ENCODE measurements around the gene ACADVL. TPM values are rescaled to one million over a fixed set of nuclear protein-coding genes. Genes with fewer than 3 reads are reported as not detected.

ACADVL gene
- total and polyA plus RNA-seq, 7 donors = 211 to 587 (median 353) TPM

DNA sequence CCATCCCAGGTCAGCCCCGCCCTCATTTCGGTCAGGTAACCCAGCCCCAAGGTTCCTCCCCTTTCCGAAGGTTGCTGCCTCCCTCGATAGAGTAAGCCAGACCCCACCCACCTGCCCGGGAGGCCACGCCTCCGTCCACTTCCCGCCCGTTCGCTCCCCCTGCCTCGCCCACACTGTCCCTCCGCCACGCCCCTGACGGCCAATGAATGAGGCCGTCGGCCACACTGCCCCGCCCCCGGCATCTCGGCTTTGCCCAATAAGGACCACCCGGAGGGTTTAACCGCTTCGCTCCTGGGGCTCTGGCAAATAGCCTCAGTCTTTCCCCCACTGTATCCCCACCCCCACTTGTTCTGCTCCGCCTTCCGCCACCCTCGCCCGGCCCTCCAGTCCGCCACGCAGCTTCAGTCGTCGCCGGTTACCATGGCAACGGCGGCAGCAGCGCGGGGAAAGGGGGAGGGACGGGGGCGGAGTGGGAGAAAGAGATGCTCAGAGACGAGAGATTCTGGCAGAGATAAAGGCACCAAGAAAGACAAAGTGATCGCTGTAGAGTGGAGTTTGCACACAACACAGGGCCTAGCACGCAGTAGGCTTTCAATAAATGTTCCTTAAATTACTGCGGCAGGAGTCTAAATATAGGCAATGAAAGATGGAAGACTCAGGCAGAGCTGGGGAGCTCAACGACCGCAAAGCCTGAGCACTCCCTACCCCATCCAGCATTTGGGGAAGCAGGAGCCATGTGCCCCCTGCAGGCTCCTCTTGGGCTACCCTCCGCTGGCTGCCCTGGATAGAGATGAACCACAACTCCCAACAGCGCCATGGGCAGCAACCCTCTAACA is 5.2 kb upstream of the ACADVL start:
- H3K9me3 ChIP-seq = no peaks in the 10 kb centered on the region
- H3K27me3 ChIP-seq = no peaks in the 10 kb centered on the region
- H3K4me3 ChIP-seq = peak overlapping the region; percentile 38 to 67 (median 56)
- TF ChIP-seq POLR2A (IDR thresholded peaks at IDR 0.05) = no peak
- TF ChIP-seq, protein P1, sequence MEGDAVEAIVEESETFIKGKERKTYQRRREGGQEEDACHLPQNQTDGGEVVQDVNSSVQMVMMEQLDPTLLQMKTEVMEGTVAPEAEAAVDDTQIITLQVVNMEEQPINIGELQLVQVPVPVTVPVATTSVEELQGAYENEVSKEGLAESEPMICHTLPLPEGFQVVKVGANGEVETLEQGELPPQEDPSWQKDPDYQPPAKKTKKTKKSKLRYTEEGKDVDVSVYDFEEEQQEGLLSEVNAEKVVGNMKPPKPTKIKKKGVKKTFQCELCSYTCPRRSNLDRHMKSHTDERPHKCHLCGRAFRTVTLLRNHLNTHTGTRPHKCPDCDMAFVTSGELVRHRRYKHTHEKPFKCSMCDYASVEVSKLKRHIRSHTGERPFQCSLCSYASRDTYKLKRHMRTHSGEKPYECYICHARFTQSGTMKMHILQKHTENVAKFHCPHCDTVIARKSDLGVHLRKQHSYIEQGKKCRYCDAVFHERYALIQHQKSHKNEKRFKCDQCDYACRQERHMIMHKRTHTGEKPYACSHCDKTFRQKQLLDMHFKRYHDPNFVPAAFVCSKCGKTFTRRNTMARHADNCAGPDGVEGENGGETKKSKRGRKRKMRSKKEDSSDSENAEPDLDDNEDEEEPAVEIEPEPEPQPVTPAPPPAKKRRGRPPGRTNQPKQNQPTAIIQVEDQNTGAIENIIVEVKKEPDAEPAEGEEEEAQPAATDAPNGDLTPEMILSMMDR (IDR thresholded peaks at IDR 0.05) = peak in 3 of 4 experiments; percentile 27 to 43 (median 31)
- TF ChIP-seq POLR2AphosphoS5 (IDR thresholded peaks at IDR 0.05) = peak in 2 of 4 donors; percentile 26 to 31
- DNase-seq = peak; percentile 99
- 0 to 1% methylated on average over 45 of the region's 45 CpGs for WGBS, 2 donors
- peaks cover 0 to 68% (median 63%) of the 10 kb centered on the region in 4 donors for H3K4me1 ChIP-seq
- H3K27ac ChIP-seq = peak overlapping the region; percentile 90 to 99 (median 98)
- H3K36me3 ChIP-seq = no peaks in the 10 kb centered on the region
- intact Hi-C loops (cut with DNase I) = no loop called here

DNA sequence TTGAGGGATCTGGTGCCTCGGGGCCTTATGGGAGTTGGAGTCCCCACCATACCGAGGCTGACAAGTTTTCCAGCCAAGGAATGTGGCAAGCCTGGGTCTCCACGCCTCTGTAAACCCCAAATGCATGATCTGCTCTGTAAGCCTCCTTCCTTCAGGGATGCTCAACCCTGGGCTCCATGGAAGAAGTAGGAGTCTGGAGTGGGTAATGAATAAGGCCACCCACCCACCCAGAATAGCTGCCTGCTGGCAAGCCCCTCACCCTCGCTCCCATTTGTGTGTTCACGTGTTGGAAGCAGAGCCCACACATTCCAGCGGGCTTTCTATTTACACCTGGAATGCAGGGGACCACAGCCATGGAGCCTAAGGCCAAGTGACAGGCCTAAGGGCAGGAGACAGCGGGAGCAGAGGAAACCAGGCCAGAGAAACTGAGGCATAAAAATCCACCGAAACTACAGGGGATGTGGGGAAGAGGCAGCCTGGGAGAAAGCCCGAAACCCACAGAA is 4.6 kb upstream of the ACADVL start:
- Histone ChIP-seq H3K9me3 (no peaks in the 10 kb centered on the region), H3K4me1 (peaks cover 0 to 71% (median 64%) of the 10 kb centered on the region in 4 donors), H3K27ac (peak overlapping the region; percentile 90 to 99 (median 98)), H3K36me3 (no peaks in the 10 kb centered on the region), H3K27me3 (no peaks in the 10 kb centered on the region), H3K4me3 (peak overlapping the region; percentile 38 to 67 (median 56))
- DNase-seq = no peak
- WGBS, 2 donors = 30 to 31% methylated on average over 9 of the region's 9 CpGs
- intact Hi-C loops (cut with DNase I) = no loop called here
- TF ChIP-seq POLR2AphosphoS5 (IDR thresholded peaks at IDR 0.05) (peak in 1 of 4 donors; percentile 59), POLR2A (IDR thresholded peaks at IDR 0.05) (no peak), EP300 (IDR thresholded peaks at IDR 0.05) (no peak)
- TF ChIP-seq, protein P1 (IDR thresholded peaks at IDR 0.05) = no peak

DNA sequence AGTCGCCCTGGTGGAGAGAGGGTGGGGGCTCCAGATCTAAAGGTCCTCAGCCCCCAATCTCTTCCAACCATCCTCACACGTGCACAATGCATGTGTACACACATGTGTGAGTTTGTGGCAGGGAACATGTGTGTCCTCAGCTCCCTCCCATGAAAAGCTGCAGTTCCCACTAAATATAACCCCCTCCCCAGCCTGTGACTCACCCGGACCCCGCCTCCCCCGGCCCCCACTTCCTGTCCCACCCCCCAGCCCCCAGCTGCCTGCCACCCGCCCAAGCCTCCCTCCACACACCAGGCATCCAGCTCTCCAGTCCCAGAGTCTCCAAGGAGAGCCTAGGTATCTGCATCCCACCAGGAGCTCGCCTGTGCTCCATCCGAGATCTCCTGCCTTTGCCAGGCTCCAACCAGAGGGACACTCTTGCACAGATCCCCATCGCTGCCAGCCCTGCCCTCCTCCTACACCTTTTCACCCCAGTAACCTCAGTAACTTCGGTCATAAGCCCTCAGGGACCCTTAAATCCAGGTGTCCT is 4.0 kb upstream of the ACADVL start:
- Histone ChIP-seq H3K27ac (peak overlapping the region; percentile 90 to 99 (median 98)), H3K4me3 (peak overlapping the region in 3 of 4 donors; percentile 60 to 67 (median 65)), H3K36me3 (no peaks in the 10 kb centered on the region), H3K4me1 (peaks cover 0 to 76% (median 68%) of the 10 kb centered on the region in 4 donors), H3K9me3 (no peaks in the 10 kb centered on the region), H3K27me3 (no peaks in the 10 kb centered on the region)
- 24 to 28% methylated on average over 10 of the region's 10 CpGs for WGBS, 2 donors
- intact Hi-C loops (cut with DNase I) = no loop called here
- TF ChIP-seq POLR2A (IDR thresholded peaks at IDR 0.05) = no peak
- no peak for TF ChIP-seq EP300 (IDR thresholded peaks at IDR 0.05)
- TF ChIP-seq, protein P1 (IDR thresholded peaks at IDR 0.05) = no peak
- no peak for TF ChIP-seq POLR2AphosphoS5 (IDR thresholded peaks at IDR 0.05)
- DNase-seq = no peak

DNA sequence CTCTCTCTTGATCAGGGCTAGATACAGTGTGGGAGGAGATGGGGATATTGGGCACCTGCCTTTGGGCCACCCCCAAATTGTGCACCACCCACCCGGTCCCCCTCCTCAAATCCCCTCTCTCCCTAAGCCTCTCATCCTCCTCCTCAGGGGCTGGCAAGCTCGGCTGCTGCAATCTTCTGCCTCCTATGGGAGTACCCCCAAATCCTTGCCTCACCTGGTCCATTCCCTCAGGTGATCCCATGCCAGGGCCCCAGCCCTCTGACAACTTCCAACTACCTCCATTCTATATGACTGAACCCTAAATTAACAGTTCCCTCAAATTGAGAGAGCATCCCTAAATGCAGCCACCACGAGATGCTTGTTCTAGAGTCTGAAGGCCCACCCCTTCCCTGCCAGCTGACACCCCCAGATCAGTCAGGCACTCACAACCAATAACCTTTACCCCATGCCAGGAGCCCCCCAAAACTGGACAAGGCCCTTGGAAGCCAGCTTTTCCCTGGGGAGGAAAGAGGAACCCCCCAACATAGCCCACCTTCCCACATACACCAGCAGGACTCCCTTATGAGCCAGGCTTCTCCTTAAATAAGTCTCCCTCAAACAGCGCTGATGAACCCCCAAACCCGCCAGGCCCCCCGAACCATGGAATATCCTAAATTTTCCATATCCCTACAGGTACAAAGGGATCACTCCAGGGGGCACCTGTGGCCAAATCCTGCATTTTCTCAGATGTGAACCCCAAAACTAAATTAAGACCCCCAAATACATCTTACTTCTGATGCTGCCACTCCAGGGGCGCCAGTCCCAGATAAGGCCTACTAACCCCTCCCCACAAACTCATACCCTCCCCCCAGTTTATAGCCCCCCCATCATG is 3.3 kb upstream of the ACADVL start:
- 27 to 51% methylated on average over 7 of the region's 7 CpGs for WGBS, 2 donors
- peaks cover 0 to 79% (median 71%) of the 10 kb centered on the region in 4 donors for H3K4me1 ChIP-seq
- no peaks in the 10 kb centered on the region for H3K9me3 ChIP-seq
- peak overlapping the region; percentile 90 to 99 (median 98) for H3K27ac ChIP-seq
- H3K27me3 ChIP-seq = no peaks in the 10 kb centered on the region
- H3K4me3 ChIP-seq = peak overlapping the region; percentile 54 to 67 (median 62)
- intact Hi-C loops (cut with DNase I) = no loop called here
- no peaks in the 10 kb centered on the region for H3K36me3 ChIP-seq
- DNase-seq = no peak
- TF ChIP-seq, protein P1 (IDR thresholded peaks at IDR 0.05) = no peak
- no peak for TF ChIP-seq EP300 (IDR thresholded peaks at IDR 0.05)
- TF ChIP-seq POLR2A (IDR thresholded peaks at IDR 0.05) = no peak
- no peak for TF ChIP-seq POLR2AphosphoS5 (IDR thresholded peaks at IDR 0.05)

All from sigmoid colon (tissue), 7 donors.